Ovary (tissue), 3 donors: ENCODE measurements around the gene RRAS2.

Experiments
- POLR2A ChIP-seq: fragments of 450-650 bp; IDR thresholded peaks from one replicate; pipeline ENCODE4 v1.6.1; 2017; ENCODE audit warnings: antibody characterized with exemption, mild to moderate bottlenecking, moderate library complexity
- TF ChIP-seq, protein P1 (sequence below), 3 donors: fragments of 450-650 bp in 2 of 3; fragments of 200-600 bp in 1 of 3; IDR thresholded peaks; one replicate each; pipeline versions ENCODE4 v1.5.1 to v1.8.0; 2016 to 2022; ENCODE audit warnings: antibody characterized with exemption in 3 of 3, mild to moderate bottlenecking in 1 of 3
- donor health status: DM: no; HTN: no; CAD: no.

DNA sequence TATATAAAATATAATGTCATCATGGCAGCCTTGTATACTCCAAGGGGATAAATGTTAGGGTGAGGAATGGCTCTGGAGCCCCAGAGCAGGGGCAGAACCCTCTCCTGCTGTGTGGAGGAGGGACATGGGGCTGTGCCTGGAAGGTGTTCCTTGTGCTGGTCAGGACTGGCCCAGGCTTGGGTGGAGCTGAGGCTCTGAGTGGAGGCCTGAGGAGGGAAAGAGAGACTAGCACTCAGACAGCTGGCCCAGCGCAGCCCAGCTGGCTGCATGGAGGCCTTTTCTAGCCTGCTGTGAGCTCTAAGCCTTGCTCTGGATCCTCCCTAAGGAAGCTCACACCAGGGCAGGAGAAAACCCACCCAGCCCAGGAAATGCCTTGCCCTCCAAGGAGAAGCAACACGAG lies 113.5 kb downstream of the RRAS2 start:
- TF ChIP-seq, protein P1, sequence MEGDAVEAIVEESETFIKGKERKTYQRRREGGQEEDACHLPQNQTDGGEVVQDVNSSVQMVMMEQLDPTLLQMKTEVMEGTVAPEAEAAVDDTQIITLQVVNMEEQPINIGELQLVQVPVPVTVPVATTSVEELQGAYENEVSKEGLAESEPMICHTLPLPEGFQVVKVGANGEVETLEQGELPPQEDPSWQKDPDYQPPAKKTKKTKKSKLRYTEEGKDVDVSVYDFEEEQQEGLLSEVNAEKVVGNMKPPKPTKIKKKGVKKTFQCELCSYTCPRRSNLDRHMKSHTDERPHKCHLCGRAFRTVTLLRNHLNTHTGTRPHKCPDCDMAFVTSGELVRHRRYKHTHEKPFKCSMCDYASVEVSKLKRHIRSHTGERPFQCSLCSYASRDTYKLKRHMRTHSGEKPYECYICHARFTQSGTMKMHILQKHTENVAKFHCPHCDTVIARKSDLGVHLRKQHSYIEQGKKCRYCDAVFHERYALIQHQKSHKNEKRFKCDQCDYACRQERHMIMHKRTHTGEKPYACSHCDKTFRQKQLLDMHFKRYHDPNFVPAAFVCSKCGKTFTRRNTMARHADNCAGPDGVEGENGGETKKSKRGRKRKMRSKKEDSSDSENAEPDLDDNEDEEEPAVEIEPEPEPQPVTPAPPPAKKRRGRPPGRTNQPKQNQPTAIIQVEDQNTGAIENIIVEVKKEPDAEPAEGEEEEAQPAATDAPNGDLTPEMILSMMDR (IDR thresholded peaks at IDR 0.05), result no peak
- no peak for TF ChIP-seq POLR2A
